Kidney (tissue), 14 donors: ENCODE results near the gene SLC12A5. TPM values are rescaled to one million over a fixed set of nuclear protein-coding genes. Genes with fewer than 3 reads are reported as not detected.

Experiments
- DNase-seq, 5 donors: peaks; one replicate each; pipeline ENCODE4 v3.0.0-alpha.2; 2013 to 2020
- FAIRE-seq: peaks from 2 replicates; lab custom pipeline; 2012; peaks lifted over from hg19 to GRCh38; lab: Jason Lieb, UNC
- H3K27ac ChIP-seq, 2 donors: one replicate each; pipeline ENCODE4 v1.7.0; 2013; ENCODE audit warnings: low read depth in 2 of 2, low read length in 2 of 2, inconsistent platforms in 1 of 2
- H3K27me3 ChIP-seq: one replicate; pipeline ENCODE4 v1.7.1; 2013; ENCODE audit warnings: low read length, inconsistent platforms; ENCODE audit not compliant: control insufficient read depth, insufficient read depth
- H3K36me3 ChIP-seq, 3 donors: one replicate each; pipeline versions ENCODE4 v1.7.0 to v1.7.1; 2013; ENCODE audit warnings: low read length in 3 of 3, control low read depth in 1 of 3, inconsistent platforms in 1 of 3; ENCODE audit not compliant: insufficient read depth in 3 of 3, control insufficient read depth in 2 of 3
- H3K4me1 ChIP-seq, 3 donors: one replicate each; pipeline versions ENCODE4 v1.7.0 to v1.7.1; 2013; ENCODE audit warnings: low read length in 3 of 3, inconsistent platforms in 1 of 3, low read depth in 1 of 3; ENCODE audit not compliant: control insufficient read depth in 2 of 3, insufficient read depth in 2 of 3
- H3K4me3 ChIP-seq, 3 donors: one replicate each; pipeline versions ENCODE4 v1.7.0 to v1.8.1; 2013; ENCODE audit warnings: low read length in 3 of 3, control low read depth in 1 of 3, inconsistent platforms in 1 of 3
- H3K9ac ChIP-seq, 3 donors: one replicate each; pipeline versions ENCODE4 v1.7.0 to v1.7.1; 2013; ENCODE audit warnings: low read length in 3 of 3, control low read depth in 1 of 3, inconsistent platforms in 1 of 3
- H3K9me3 ChIP-seq, 3 donors: one replicate each; pipeline versions ENCODE4 v1.7.0 to v1.7.1; 2013; ENCODE audit warnings: low read length in 3 of 3, control low read depth in 1 of 3, inconsistent platforms in 1 of 3; ENCODE audit not compliant: control insufficient read depth in 2 of 3, insufficient read depth in 1 of 3
- intact Hi-C: fragments of 100-400 bp; cut with DNase I; formaldehyde crosslinking; loops from one replicate; pipeline ENCODE4 v1.11.1; 2022
- polyA plus RNA-seq: library from polyadenylated mRNA; stranded (reverse); fragments of 350-450 nt; fragmentation: Illumina TruSeq; extraction: RNeasy Lipid Tissue Mini Kit (QIAGEN cat#74804); gene quantifications from one replicate; pipeline ENCODE4 v1.2.3, GENCODE V29; 2014; ENCODE audit warnings: low read depth, low replicate concordance; ENCODE audit not compliant: insufficient read depth
- total RNA-seq: library from RNA; stranded (reverse); fragmentation: NEBNext Ultra II Directional; extraction: Animal tissue kit (Norgen Biotek cat#: 25700); gene quantifications from one replicate; pipeline ENCODE4 v1.2.1, GENCODE V29; 2021
- TF ChIP-seq, protein P1 (sequence below): IDR thresholded peaks from 3 replicates; pipeline ENCODE4 v1.5.1; 2012; ENCODE audit warnings: mild to moderate bottlenecking, moderate library complexity, borderline replicate concordance; ENCODE audit not compliant: insufficient read depth; ENCODE audit errors: extremely low read depth
- donor health status: control.
- donor health status: control.
- donor health status: control.
- donor health status: control.
- donor health status: control.
- donor health status: DM: yes; HTN: yes; CAD: no.
- donor health status: Normal renal cell carcinoma (clear cell type).

The SLC12A5 gene
- total and polyA plus RNA-seq, 2 donors from 2014 or later, result 2.0 to 2.5 TPM

DNA sequence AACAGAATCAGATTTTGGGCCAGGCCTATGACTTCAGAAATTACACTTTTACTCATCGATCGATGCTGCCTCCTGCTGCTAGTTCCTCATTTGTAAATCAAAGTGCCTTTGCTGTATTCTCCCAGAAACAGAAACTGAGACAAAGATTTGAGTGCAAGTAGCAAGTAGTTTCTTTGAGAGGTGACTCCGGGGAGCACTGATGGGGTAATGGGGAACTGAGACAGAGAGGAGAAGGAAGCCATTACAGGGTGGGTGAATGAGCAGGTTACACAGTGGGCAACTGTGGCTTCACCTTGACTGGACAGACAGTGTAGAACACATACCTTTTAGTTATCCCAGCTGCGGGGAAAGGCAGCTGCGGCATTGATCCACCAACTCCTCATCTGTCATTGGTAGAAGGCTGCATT lies 79.4 kb downstream of the SLC12A5 start:
- Histone ChIP-seq H3K9me3 (no peaks in the 10 kb centered on the region), H3K36me3 (no peaks in the 10 kb centered on the region), H3K27ac (no peak overlapping the region), H3K27me3 (no peaks in the 10 kb centered on the region), H3K9ac (no peak overlapping the region), H3K4me1 (no peaks in the 10 kb centered on the region), H3K4me3 (no peak overlapping the region)
- DNase-seq (no peak), FAIRE-seq (no peak)
- TF ChIP-seq, protein P1, sequence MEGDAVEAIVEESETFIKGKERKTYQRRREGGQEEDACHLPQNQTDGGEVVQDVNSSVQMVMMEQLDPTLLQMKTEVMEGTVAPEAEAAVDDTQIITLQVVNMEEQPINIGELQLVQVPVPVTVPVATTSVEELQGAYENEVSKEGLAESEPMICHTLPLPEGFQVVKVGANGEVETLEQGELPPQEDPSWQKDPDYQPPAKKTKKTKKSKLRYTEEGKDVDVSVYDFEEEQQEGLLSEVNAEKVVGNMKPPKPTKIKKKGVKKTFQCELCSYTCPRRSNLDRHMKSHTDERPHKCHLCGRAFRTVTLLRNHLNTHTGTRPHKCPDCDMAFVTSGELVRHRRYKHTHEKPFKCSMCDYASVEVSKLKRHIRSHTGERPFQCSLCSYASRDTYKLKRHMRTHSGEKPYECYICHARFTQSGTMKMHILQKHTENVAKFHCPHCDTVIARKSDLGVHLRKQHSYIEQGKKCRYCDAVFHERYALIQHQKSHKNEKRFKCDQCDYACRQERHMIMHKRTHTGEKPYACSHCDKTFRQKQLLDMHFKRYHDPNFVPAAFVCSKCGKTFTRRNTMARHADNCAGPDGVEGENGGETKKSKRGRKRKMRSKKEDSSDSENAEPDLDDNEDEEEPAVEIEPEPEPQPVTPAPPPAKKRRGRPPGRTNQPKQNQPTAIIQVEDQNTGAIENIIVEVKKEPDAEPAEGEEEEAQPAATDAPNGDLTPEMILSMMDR, result no peak
- intact Hi-C loops, result no loop called here

DNA sequence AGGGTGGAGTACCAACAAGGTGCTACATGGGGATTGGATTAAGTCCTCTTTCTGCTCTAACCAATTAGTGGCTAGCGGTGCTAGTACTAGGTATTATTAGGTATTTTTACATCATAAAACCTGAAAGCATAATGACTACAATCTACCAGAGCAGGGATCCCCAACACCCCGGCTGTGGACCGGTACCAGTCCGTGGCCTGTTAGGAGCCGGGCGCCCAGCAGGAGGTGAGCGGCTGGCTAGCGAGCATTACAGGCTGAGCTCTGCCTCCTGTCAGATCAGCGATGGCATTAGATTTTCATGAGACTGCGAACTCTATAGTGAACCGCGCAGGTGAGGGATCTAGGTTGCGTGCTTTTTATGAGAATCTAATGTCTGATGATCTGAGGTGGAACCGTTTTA lies 80.0 kb downstream of the SLC12A5 start:
- H3K36me3 ChIP-seq, result no peaks in the 10 kb centered on the region
- no peaks in the 10 kb centered on the region for H3K9me3 ChIP-seq
- H3K4me3 ChIP-seq, result no peak overlapping the region
- no peak for DNase-seq
- H3K4me1 ChIP-seq, result no peaks in the 10 kb centered on the region
- intact Hi-C loops, result no loop called here
- no peaks in the 10 kb centered on the region for H3K27me3 ChIP-seq
- FAIRE-seq, result no peak
- no peak overlapping the region for H3K9ac ChIP-seq
- TF ChIP-seq, protein P1, result no peak
- no peak overlapping the region for H3K27ac ChIP-seq

Other genes with a start within 250 kb of the SLC12A5 start
- gene WFDC3, start 237.3 kb upstream of the SLC12A5 start, total RNA-seq, result 1.2 TPM
- gene WFDC3, start 237.3 kb upstream of the SLC12A5 start, polyA plus RNA-seq, result 7.7 TPM
- 26.4 TPM for gene DNTTIP1, start 237.3 kb upstream of the SLC12A5 start, total RNA-seq
- gene DNTTIP1, start 237.3 kb upstream of the SLC12A5 start, polyA plus RNA-seq, result 34.7 TPM
- 2.4 TPM for gene UBE2C, start 216.6 kb upstream of the SLC12A5 start, total RNA-seq
- gene UBE2C, start 216.6 kb upstream of the SLC12A5 start, polyA plus RNA-seq, result 2.0 TPM
- gene TNNC2, start 201.9 kb upstream of the SLC12A5 start, total RNA-seq, result not detected
- 1.9 TPM for gene TNNC2, start 201.9 kb upstream of the SLC12A5 start, polyA plus RNA-seq
- 23.2 TPM for gene SNX21, start 195.4 kb upstream of the SLC12A5 start, total RNA-seq
- gene SNX21, start 195.4 kb upstream of the SLC12A5 start, polyA plus RNA-seq, result 35.6 TPM
- gene ACOT8, start 171.8 kb upstream of the SLC12A5 start, total RNA-seq, result 22.1 TPM
- 71.0 TPM for gene ACOT8, start 171.8 kb upstream of the SLC12A5 start, polyA plus RNA-seq
- gene ZSWIM3, start 171.6 kb upstream of the SLC12A5 start, total RNA-seq, result 3.2 TPM
- gene ZSWIM3, start 171.6 kb upstream of the SLC12A5 start, polyA plus RNA-seq, result 2.6 TPM
- 13.1 TPM for gene ZSWIM1, start 148.0 kb upstream of the SLC12A5 start, total RNA-seq
- 6.7 TPM for gene ZSWIM1, start 148.0 kb upstream of the SLC12A5 start, polyA plus RNA-seq
- 6.7 TPM for gene SPATA25, start 141.6 kb upstream of the SLC12A5 start, total RNA-seq
- 6.7 TPM for gene SPATA25, start 141.6 kb upstream of the SLC12A5 start, polyA plus RNA-seq
- gene NEURL2, start 138.0 kb upstream of the SLC12A5 start, total RNA-seq, result 27.5 TPM
- 37.3 TPM for gene NEURL2, start 138.0 kb upstream of the SLC12A5 start, polyA plus RNA-seq
- gene CTSA, start 137.9 kb upstream of the SLC12A5 start, total RNA-seq, result 180 TPM
- gene CTSA, start 137.9 kb upstream of the SLC12A5 start, polyA plus RNA-seq, result 408 TPM
- gene PLTP, start 117.1 kb upstream of the SLC12A5 start, total RNA-seq, result 345 TPM
- 790 TPM for gene PLTP, start 117.1 kb upstream of the SLC12A5 start, polyA plus RNA-seq
- gene PCIF1, start 94.5 kb upstream of the SLC12A5 start, total RNA-seq, result 43.1 TPM
- 27.4 TPM for gene PCIF1, start 94.5 kb upstream of the SLC12A5 start, polyA plus RNA-seq
- 22.3 TPM for gene ZNF335, start 57.0 kb upstream of the SLC12A5 start, total RNA-seq
- gene ZNF335, start 57.0 kb upstream of the SLC12A5 start, polyA plus RNA-seq, result 5.7 TPM
- gene MMP9, start 20.3 kb upstream of the SLC12A5 start, total RNA-seq, result 6.6 TPM
- gene MMP9, start 20.3 kb upstream of the SLC12A5 start, polyA plus RNA-seq, result not detected
- gene NCOA5, start 60.7 kb downstream of the SLC12A5 start, total RNA-seq, result 28.3 TPM
- 15.4 TPM for gene NCOA5, start 60.7 kb downstream of the SLC12A5 start, polyA plus RNA-seq
- 25.2 TPM for gene CD40, start 89.1 kb downstream of the SLC12A5 start, total RNA-seq
- gene CD40, start 89.1 kb downstream of the SLC12A5 start, polyA plus RNA-seq, result 15.7 TPM